ENCODE data around the gene TMEM255B.
A peak's percentile ranks its signal among the peaks of the same experiment; 100 is the strongest.

The TMEM255B gene

DNA sequence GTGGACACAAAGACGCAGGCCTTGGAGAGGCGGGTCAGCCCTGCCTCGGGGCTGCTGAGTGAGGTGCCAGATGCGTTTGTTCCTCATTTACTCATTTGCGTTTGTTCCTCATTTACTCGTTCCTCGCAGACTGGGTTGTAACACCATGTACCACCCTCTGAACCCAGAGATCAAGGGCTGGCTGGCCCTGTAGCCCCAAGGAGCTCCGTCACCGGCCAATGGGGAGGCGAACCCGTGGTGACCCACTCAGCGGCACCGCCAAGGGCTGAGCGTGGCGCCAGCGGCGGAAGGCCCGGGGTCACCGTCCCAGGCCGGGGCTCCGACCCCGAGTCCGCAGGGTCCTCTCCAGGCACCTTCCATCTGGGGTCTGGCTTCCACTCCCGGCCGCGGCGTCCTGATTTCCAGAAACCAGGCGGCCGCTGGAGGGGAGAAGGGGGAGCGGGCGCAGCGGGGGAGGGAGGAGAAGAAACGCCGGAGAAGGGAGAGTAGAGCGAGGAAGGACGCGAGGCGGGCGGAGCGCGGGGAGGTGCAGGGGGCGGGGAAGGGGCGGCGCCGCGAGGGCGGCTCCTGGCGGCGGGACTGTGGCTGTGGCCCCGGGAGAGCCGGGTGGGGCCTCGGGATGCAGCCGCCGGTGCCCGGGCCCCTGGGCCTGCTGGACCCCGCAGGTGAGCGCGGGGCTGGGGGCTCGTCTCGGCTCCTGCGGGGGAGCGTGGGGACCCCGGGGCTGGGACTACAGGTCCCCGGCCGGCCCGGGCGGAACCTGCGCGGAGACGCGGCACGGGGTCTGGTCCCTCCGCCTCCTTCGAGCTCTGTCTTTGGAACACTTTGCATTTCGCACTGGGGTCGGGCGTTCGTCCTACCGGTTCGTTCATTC is at the start of gene TMEM255B:
TMEM255B (plus strand) TSS at position 576 of the 874 bp plus-strand sequence; CDS start at position 620, 44 bp downstream.
- DNase-seq = peak in 49 of 56 donors; percentile 22 to 79 (median 62)

DNA sequence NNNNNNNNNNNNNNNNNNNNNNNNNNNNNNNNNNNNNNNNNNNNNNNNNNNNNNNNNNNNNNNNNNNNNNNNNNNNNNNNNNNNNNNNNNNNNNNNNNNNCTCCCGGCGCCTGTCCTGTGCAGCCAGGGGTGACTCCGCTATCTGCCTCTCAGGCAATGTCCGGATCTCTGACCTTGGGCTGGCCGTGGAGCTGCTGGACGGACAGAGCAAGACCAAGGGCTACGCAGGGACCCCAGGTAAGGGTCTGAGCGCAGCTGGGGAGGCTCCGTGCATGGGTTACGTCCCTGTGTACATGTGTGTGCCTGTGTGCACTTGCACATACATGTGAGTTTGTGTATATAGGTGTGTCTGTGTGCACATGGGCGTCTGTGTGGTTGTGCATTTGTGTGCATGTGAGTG is 36.1 kb upstream of the TMEM255B start:
- DNase-seq = no peak

DNA sequence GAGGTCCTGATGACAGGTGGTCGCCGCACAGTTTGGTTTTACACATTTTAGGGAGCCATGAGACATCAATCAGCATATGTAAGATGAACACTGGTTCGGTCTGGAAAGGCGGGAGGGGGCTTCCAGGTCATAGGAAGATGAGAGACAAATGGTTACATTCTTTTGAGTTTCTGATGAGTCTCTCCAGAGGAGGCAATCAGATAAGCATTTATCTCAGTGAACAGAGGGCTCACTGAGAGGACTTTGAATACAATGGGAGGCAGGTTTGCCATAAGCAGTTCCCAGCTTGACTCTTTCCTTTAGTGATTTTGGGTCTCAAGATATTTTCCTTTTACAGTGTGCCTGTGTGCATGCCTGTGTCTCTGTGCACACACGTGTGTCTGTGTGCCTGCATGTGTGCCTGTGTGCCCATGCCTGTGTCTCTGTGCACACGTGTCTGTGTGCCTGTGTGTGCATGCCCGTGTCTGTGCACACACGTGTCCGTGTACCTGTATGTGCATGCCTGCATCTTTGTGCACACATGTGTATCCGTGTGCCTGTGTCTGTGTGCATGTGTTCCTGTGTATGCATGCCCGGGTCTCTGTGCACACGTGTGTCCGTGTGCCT is 35.5 kb upstream of the TMEM255B start:
- DNase-seq = no peak

DNA sequence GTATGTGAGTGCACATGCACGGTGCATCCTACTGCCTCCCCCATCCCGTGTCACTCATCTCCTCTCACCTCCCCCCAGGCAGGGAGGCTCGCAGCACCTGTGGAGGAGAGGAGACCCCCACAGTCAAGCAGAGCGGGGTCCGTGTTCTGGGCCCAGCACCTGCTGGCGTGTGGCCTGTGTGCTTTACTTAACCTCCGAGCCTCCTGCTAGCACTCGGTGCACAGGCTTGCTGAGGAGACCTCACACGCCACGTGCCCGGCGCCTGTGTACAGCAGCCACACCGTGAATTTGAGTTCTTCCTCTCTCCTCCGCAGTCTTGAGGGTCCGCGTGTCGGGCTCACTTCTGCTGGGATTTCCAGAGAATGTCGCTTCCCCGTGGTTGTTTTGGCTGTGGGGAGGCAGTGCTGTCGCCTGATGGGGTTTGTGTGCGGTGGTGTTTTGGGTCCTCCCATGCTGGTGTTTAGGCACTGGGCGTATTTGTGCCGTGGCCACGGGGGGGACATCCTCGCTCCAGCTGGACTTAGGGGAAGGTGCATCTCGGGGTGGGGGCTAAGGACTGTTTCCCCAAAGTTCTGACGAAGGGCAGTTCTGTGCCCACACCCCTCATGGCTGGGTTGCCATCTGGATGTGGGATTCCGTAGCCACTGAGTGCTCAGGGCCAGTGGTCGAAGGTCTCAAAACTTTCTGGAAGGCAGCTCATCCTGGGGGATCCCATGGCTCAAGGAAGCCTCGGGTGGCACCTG is 34.8 kb upstream of the TMEM255B start:
- DNase-seq = no peak

DNA sequence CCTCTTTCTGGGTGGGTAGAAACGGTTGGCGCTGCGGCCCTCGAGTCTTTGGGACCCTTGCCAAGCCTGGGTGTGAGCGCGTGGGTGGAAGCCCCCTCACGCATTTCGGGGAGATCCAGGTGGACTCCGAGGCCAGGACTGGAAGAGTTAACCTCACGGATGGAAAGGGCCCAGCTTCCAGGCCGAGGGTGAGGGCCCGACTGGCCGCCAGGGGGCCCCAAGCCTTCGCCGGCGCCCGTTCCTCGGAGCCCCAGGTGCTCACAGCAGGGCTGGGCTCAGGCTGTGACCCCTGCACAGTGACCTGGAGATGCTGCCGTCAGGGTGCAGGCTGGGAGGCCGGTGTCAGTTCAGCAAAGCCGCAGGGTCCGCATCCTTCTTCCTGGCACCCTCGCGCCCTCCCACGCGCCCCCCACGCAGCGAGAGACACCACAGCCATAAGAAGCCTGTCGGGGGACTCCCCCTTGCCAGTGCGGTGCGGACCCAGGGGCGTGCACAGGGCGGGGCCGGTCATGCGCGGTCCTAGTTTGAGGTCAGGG is 34.2 kb upstream of the TMEM255B start:
- DNase-seq = peak in 55 of 56 donors; percentile 19 to 88 (median 71)

DNA sequence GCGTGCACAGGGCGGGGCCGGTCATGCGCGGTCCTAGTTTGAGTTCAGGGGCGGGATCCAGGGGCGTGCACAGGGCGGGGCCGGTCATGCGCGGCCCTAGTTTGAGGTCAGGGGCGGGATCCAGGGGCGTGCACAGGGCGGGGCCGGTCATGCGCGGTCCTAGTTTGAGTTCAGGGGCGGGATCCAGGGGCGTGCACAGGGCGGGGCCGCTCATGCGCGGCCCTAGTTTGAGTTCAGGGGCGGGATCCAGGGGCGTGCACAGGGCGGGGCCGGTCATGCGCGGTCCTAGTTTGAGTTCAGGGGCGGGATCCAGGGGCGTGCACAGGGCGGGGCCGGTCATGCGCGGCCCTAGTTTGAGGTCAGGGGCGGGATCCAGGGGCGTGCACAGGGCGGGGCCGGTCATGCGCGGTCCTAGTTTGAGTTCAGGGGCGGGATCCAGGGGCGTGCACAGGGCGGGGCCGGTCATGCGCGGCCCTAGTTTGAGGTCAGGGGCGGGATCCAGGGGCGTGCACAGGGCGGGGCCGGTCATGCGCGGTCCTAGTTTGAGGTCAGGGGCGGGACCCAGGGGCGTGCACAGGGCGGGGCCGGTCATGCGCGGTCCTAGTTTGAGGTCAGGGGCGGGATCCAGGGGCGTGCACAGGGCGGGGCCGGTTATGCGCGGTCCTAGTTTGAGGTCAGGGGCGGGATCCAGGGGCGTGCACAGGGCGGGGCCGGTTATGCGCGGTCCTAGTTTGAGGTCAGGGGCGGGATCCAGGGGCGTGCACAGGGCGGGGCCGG is 33.5 kb upstream of the TMEM255B start:
- peak in 10 of 56 donors; percentile 27 to 83 (median 62) for DNase-seq

DNA sequence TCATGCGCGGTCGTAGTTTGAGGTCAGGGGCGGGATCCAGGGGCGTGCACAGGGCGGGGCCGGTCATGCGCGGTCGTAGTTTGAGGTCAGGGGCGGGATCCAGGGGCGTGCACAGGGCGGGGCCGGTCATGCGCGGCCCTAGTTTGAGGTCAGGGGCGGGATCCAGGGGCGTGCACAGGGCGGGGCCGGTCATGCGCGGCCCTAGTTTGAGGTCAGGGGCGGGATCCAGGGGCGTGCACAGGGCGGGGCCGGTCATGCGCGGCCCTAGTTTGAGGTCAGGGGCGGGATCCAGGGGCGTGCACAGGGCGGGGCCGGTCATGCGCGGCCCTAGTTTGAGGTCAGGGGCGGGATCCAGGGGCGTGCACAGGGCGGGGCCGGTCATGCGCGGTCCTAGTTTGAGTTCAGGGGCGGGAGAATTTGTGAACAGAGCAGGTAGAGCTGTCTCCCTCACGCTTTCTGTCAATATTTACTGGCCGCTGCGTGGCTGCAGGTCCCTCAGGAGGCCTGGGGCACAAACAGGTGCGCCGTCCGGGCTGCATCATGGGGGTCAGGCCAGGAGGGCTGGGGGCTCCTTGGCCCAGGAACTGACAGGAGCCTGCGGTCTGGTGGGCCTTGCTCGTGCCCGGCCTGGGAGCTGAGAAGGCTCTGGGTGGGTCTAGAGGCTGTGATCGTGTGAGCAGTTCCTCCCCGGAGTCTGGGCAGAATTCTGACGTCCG is 32.8 kb upstream of the TMEM255B start:
- DNase-seq = peak in 17 of 56 donors; percentile 17 to 65 (median 33)

DNA sequence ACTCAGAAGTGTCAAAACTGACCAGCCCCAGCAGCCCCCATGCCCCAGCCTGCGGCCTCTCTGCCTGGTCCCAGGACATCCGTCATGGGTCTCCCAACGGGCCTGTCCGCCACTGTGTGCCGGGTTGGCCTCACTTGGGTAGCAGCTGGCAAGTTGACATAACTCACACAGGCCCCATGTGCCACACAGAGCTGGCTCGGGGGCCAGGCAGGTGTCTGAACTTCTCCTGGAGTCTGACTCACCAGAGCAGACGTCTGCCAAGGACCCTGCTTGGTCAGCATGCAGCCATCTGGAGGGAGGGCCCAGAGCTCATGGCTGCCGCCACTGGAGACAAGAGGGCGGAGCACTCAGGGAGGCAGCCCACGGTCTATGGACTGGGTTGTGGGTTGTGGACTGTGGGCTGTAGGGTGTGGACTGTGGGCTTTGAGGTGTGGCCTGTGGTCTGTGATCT is 32.0 kb upstream of the TMEM255B start:
- DNase-seq = no peak

DNA sequence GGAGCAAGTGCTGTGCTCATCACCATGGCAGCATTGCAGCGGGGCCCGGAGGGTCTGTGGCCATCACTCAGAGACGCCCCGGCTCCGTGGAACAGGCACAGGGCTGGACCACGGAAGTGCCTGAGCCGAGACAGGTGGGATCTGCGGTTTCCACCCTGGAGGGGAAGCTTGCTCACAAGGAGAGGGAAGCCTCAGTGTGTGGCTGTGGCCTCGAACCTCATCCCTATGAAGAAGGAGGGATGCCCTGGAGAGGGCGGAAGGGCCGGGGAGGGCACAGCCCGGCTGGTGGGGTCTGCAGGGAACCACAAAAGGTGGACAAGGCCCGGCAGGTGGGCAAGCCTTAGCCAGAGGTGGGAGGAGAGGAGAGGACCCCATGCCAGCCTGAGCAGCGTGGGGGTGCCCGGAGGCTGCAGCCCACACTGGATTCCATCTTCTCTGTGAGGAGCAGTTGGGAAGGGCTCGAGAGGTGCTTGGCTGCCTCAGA is 30.4 kb upstream of the TMEM255B start:
- no peak for DNase-seq

DNA sequence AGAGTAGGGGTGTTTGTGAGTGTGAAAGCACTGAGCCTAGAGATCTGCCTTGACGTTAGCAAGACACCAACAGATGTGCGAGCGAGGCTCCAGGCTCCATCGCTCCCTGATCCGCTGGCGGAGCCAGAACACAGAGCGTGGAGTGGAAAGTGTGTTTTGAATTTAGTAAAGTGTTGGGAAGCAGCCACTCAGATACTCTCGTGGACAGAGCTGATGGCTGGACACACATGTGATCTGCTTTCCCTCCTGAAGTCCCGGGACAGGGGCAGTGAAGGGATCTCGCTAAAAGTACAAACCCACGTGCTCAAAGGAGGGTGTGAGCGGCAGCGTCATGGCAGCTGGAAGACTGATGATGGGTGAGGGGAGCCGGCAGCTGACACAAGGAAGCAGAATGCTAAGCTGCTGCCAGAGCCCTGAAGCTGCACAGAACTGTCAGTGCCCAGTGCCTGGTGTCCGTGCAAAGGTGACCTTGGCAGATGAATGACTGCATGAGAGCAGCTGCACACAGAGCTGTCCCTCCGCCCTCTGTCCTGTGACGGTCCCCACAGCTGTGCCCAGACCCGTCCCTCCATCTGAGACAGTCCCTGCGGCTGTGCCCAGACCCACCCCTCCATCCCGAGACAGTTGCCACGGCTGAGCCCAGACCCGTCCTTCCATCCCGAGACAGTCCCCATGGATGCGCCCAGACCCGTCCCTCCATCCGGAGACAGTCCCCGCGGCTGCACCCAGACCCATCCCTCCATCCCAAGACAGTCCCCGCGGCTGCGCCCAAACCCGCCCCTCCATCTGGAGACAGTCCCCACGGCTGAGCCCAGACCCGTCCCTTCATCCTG is 29.6 kb upstream of the TMEM255B start:
- no peak for DNase-seq

DNA sequence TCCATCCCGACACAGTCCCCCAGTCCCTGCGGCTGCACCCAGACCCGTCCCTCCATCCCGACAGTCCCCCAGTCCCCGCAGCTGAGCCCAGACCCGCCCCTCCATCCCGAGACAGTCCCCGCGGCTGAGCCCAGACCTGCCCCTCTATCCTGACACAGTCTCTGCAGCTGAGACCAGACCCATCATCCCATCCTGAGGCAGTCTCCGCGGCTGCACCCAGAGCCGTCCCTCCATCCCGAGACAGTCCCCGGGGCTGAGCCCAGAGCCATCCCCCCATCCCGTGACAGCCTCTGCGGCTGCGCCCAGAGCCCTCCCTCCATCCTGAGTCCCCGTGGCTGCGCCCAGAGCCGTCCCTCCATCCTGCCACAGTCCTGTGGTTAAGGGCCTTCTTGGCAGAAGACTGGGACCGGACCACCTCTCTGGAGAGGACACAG is 28.8 kb upstream of the TMEM255B start:
- DNase-seq = no peak

DNA sequence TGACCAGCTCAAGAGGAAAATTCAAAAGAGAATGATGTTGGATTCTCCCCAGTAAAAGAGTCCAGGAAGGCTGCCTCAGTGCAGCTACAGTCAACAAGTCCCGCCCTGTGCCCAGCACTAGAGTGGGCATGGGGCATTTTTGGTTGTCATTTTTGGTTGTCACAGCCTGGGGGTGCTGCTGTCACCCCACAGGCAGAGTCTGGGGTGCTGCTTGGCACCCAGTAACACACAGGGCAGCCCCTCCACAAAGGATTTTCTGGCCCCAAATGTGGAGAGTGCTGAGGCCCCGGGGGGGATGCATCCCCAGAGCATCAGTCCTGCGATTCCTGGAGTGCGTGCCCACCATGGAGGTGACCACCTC is 28.2 kb upstream of the TMEM255B start:
- DNase-seq = no peak

DNA sequence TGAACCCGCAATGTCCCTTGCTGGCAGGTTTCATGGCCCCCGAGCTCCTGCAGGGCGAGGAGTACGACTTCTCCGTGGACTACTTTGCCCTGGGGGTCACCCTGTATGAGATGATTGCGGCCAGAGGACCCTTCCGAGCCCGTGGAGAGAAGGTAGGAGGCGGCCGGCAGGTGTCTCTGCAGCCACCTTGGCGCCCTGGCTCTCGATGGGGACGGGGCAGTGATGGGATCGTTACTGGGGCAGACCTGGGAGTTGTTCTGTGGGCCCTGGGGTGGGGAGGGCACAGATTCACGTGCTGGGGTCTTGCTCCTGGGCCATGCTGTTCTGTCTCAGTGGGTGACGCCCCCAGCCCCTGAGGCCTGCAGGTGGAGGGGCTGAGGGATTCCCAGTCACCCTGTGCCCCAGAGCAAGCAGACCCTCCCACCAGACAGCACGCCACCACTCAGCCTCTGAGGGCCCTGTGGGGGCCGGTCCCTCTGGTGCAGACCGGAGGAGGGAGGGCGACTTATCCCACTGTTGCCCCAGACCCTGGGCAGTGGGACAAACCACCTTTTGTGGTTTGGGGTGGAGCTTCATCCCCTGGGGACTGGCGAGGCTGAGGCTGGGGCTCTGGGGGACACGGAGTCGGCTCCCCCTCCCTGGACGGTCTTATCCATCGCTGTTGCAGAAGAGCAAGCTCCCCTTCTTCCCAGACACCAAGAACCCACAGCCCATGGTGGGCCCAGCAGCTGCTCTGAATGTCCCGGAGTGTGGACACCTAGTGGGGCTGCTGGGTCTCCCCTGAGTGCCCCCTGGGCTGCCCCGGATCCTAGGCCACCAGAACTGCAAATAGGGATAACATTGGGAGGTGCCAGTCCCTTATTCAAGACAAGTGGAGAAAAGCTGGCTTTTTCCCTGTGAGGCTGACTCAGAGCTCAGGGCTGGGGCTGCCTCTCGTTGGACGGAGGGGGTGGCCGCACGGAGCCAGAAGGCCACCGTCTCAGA is 27.5 kb upstream of the TMEM255B start:
- DNase-seq = no peak

DNA sequence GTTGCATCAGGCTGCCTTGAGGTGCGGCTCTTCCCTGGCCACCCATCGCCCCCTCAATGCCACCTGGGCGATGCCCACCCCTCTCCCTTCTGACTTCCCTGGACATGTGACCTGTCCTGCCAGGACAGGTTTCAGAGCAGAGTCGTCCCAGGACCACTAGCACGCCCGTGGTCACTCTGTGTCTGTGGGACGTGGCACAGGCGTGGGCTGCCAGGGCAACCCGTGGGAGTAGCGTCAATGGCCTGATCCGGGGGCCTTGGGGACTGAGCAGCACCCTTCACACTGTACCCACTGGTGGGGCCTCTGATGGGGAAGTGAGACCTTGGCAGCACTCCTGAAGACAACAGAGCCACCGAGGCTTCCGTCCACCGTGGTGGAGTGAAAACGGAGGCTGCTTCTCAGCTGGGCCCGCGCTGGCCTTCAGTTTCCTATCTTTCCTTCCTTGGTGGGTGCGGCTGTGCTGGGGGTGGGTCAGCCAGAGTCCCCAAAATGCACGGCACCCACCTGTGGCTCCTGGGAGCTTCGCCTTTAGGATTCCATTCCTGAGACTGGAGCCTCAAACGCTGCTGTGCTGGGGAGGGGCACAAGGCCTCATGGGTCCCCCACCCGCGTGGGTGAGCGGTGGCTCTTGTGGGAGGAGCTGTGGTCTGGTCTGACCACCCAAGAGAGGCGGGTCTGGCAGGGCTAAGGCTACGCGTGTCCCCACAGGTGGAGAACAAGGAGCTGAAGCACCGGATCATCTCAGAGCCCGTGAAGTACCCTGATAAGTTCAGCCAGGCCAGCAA is 26.7 kb upstream of the TMEM255B start:
- no peak for DNase-seq

DNA sequence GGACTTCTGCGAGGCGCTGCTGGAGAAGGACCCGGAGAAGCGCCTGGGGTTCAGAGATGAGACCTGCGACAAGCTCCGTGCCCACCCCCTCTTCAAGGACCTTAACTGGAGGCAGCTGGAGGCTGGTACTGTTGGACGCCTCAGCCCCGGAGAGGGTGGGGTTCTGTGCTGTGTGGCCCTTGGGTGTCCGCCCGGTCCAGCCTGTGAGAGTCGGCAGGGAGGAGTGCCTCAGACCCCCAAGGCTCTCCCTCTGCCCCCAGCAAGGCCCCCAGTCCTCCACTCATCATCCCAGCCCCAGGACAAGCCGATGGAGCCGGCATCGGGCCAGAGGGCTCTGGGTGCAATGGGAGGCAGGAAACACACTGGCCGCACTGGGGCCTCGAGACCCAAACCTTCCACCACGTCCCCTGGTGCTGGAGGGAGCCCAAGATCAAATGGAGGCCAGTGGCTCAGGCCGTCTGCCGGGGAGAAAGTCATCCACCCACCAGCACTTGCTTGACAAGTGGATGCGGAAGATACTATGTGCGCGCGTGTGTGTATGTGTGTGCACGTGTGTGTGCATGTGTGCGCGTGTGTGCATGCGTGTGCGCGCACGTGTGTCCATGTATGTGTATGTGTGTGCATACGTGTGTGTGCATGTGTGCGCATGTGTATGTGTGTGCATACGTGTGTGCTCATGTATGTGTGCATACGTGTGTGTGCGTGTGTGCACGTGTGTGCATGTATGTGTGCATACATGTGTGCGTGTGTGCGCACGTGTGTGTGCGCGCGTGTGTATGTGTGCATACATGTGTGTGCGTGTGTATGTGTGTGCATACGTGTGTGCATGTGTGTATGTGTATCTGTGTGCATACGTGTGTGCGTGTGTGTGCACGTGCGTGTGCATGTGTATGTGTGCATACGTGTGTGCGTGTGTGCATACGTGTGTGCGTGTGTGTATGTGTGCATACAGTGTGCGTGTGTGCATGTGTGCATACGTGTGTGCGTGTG is 25.8 kb upstream of the TMEM255B start:
- DNase-seq = no peak
